ENCODE data around the gene CENPT. TPM values are rescaled to one million over a fixed set of nuclear protein-coding genes. Genes with fewer than 3 reads are reported as not detected.

The CENPT gene
- 10 to 100 TPM; 12.2 to 21.1 (median 18.2) TPM for total RNA-seq
- long read RNA-seq, partial matches to known transcripts: 1 of 3 reads
- long read RNA-seq, other reads (novel, unspliced or antisense): 1 of 3 reads

DNA sequence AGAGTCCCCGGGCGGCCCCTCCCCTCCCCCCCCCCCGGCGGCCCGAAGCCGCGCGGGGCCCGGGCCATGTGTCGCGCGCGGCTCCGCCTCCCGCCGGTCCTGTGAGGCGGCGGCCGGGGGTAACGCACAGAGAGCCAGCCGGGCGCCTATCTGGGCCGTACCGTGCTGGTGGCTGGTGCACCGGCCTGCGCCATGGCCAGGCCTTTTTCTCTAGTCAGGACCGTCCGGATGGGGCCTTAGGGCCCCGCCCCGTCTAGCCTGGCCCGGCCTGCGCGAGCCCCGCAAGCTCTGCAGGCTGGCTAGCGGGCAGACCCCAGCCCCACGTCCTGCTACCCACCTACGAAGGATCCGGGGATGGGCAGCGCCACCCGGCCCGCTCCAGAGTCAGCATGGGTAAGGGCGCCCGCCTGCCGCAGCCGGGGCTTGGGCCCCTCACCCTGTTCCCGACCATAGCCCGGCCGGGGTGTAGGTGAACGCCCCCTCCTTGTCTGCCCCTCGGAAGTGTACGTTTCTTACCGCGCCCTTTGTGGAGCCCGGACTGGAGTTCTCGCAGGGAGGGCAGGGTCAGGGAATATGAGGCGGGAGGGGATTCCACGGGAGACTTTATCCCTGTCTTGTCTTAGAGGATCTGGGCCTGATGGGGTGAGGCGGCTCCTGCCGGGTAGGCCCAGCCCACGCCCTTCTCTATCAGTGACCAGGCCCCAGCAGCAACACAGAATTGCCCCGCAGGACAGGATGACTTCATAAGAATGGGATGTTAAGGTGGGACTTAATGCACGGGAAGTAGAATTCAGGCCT lies at the start of gene CENPT:
Gene CENPT, minus strand, starts transcription at position 630 of the 798 bp plus-strand sequence. CDS start 13,834 bp downstream, outside the sequence.
- no peak for TF ChIP-seq POLR2A (IDR thresholded peaks at IDR 0.05)
- TF ChIP-seq, protein P1, sequence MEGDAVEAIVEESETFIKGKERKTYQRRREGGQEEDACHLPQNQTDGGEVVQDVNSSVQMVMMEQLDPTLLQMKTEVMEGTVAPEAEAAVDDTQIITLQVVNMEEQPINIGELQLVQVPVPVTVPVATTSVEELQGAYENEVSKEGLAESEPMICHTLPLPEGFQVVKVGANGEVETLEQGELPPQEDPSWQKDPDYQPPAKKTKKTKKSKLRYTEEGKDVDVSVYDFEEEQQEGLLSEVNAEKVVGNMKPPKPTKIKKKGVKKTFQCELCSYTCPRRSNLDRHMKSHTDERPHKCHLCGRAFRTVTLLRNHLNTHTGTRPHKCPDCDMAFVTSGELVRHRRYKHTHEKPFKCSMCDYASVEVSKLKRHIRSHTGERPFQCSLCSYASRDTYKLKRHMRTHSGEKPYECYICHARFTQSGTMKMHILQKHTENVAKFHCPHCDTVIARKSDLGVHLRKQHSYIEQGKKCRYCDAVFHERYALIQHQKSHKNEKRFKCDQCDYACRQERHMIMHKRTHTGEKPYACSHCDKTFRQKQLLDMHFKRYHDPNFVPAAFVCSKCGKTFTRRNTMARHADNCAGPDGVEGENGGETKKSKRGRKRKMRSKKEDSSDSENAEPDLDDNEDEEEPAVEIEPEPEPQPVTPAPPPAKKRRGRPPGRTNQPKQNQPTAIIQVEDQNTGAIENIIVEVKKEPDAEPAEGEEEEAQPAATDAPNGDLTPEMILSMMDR (IDR thresholded peaks at IDR 0.05): peak in 1 of 4 donors; percentile 14
- DNase-seq: peak in 2 of 3 donors; percentile 60 to 76
- H3K4me1 ChIP-seq: peaks cover 0 to 40% (median 12%) of the 10 kb centered on the region in 4 donors
- peak within 1 kb of the TSS; percentile 89 to 92 (median 90) for H3K27ac ChIP-seq
- H3K36me3 ChIP-seq: no peaks in the 10 kb centered on the region
- WGBS (ENCODE audit: insufficient coverage, low coverage, low lambda C conversion rate, missing lambda C conversion rate): 0% methylated on average over 13 of the region's 62 CpGs
- peak; percentile 49 to 62 (median 54) for ATAC-seq
- peak within 1 kb of the TSS; percentile 85 to 100 (median 96) for H3K4me3 ChIP-seq
- H3K27me3 ChIP-seq: no peaks in the 10 kb centered on the region
- H3K9me3 ChIP-seq: no peaks in the 10 kb centered on the region
- intact Hi-C loops (cut with DNase I): no loop called here

GRCh38 chr16:67897231-67897630 lies 49.7 kb upstream of the CENPT start:
- no peaks in the 10 kb centered on the region for H3K36me3 ChIP-seq
- WGBS (ENCODE audit: insufficient coverage, low coverage, low lambda C conversion rate, missing lambda C conversion rate): 71% methylated on average over 1 of the region's 3 CpGs
- no peaks in the 10 kb centered on the region for H3K27me3 ChIP-seq
- TF ChIP-seq POLR2A (IDR thresholded peaks at IDR 0.05): no peak
- TF ChIP-seq, protein P1 (IDR thresholded peaks at IDR 0.05): no peak
- no peak overlapping the region for H3K4me3 ChIP-seq
- no peak for ATAC-seq
- intact Hi-C loops (cut with DNase I): no loop called here
- H3K27ac ChIP-seq: no peak overlapping the region
- no peaks in the 10 kb centered on the region for H3K9me3 ChIP-seq
- peaks cover 0 to 18% (median 4%) of the 10 kb centered on the region in 4 donors for H3K4me1 ChIP-seq
- DNase-seq: no peak

DNA sequence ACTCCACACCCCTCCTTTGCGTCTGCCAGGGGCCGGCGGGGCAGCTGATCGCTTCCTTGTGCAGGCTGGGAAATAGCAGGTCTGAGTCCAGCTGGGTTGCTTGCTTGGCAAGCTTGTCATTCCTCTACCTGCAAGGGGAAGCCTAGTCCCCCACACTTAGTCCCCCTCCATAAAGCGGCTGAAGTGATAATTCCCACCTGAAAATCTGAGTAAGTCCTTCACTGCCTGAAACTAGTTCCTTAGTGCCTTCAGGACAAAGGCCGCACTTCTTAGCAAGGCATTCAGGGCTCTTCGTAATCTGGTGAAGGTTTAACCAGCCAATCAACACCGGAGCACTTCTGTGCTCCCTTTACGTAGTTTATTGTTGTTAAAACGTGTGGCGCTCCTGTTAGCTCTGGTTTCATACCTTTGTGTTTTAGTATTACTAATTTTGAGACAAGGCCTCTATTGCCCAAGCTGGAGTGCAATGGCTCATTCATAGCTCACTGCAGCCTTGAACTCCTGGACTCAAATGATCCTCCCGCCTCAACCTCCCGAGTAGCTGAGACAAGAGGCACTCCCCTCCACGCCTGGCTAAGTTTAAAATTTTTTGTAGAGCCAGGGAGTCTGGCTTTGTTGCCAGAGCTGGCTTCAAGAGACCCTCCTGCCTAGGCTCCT lies 46.4 kb upstream of the CENPT start:
- WGBS (ENCODE audit: insufficient coverage, low coverage, low lambda C conversion rate, missing lambda C conversion rate): 9% methylated on average over 14 of the region's 14 CpGs

More for the DNA sequence above, 46.4 kb upstream of the CENPT start:
- Histone ChIP-seq H3K9me3 (no peaks in the 10 kb centered on the region), H3K4me3 (peak overlapping the region; percentile 87 to 97 (median 96)), H3K4me1 (peaks cover 0 to 14% (median 4%) of the 10 kb centered on the region in 4 donors), H3K36me3 (no peaks in the 10 kb centered on the region), H3K27me3 (no peaks in the 10 kb centered on the region), H3K27ac (peak overlapping the region; percentile 92 to 95 (median 92))
- intact Hi-C loops (cut with DNase I): no loop called here
- TF ChIP-seq POLR2A (IDR thresholded peaks at IDR 0.05): no peak
- TF ChIP-seq, protein P1 (IDR thresholded peaks at IDR 0.05): no peak
- no peak for DNase-seq
- ATAC-seq: no peak

All from right lobe of liver (tissue), 6 donors.